ENCODE measurements around the gene RELT. TPM values are rescaled to one million over a fixed set of nuclear protein-coding genes. Genes with fewer than 3 reads are reported as not detected.

RELT gene
- total and polyA plus RNA-seq, 2 experiments from 2014 or later, result 2.0 to 6.3 TPM

- Histone ChIP-seq H3F3A (replicated peaks; ENCODE audit: low read depth) (no peaks in the 10 kb centered on the region), H3K4me2 (peak overlapping the region; percentile 81), H3K4me3 (peak overlapping the region; percentile 55), H3K4me1 (ENCODE audit: insufficient read depth) (peaks cover 11% of the 10 kb centered on the region; the same call in 1 of the 2 replicates), H2AFZ (no peak overlapping the region), H3K79me2 (replicated peaks; ENCODE audit: insufficient read depth) (no peaks in the 10 kb centered on the region), H3K36me3 (ENCODE audit: insufficient read depth) (no peaks in the 10 kb centered on the region), H4K20me1 (replicated peaks; ENCODE audit: insufficient read depth) (peaks cover 9% of the 10 kb centered on the region), H3K27me3 (ENCODE audit: insufficient read depth) (peaks cover 29% of the 10 kb centered on the region), H3K9me2 (ENCODE audit: insufficient read depth) (no peaks in the 10 kb centered on the region), H3K27ac (ENCODE audit: low read depth) (no peak overlapping the region)
- Mint-ChIP-seq H3K4me1 (peaks cover 21% of the 10 kb centered on the region), H3K4me3 (peak overlapping the region; percentile 66), H3K9me3 (no peaks in the 10 kb centered on the region), H3K27me3 (ENCODE audit: insufficient read depth, low read depth, poor library complexity) (peaks cover 36% of the 10 kb centered on the region), H3K27ac (no peak overlapping the region), H3K36me3 (ENCODE audit: low read depth) (no peaks in the 10 kb centered on the region; the same call in 2 of the 3 replicates)
- TF ChIP-seq STAT1 (IDR thresholded peaks at IDR 0.05; ENCODE audit: unreplicated experiment) (no peak), CTCF (conservative IDR thresholded peaks at IDR 0.05; ENCODE audit: low read depth in 2 of 2) (no peak), REST (IDR thresholded peaks at IDR 0.05; ENCODE audit: unreplicated experiment) (no peak), EZH2 (IDR thresholded peaks at IDR 0.05; ENCODE audit: low read depth, unreplicated experiment) (no peak), CREB1 (CRISPR knock-in tag; IDR thresholded peaks at IDR 0.05; ENCODE audit: low read depth) (no peak), ZNF331 (CRISPR knock-in tag; IDR thresholded peaks at IDR 0.05; ENCODE audit: low read depth) (no peak), NANOG (IDR thresholded peaks at IDR 0.05; ENCODE audit: borderline replicate concordance) (no peak), JUNB (IDR thresholded peaks at IDR 0.05; ENCODE audit: unreplicated experiment) (no peak), POLR2AphosphoS5 (IDR thresholded peaks at IDR 0.05; ENCODE audit: low read depth) (no peak), ETS1 (IDR thresholded peaks at IDR 0.05) (no peak), EZH2phosphoT487 (IDR thresholded peaks at IDR 0.05; ENCODE audit: unreplicated experiment) (no peak), ZNF462 (CRISPR knock-in tag; IDR thresholded peaks at IDR 0.05) (no peak), ZNF114 (CRISPR knock-in tag; IDR thresholded peaks at IDR 0.05) (no peak)
- peak; percentile 63 for DNase-seq (ENCODE audit: low spot score)
- ATAC-seq, result peak; percentile 50
These were observed 32.9 kb upstream of the RELT start for GRCh38 chr11:73343076-73343873.

Data from GM23338 (cell line).